K562 (cell line): Measurements from ENCODE around the gene DNM1. TPM values are rescaled to one million over a fixed set of nuclear protein-coding genes. Genes with fewer than 3 reads are reported as not detected.
A peak's percentile ranks its signal among the peaks of the same experiment; 100 is the strongest.

Experiments
- BRD9 ChIP-seq: fragments of 450-650 bp; IDR thresholded peaks from 2 replicates; pipeline ENCODE4 v1.6.1; 2018; ENCODE audit warnings: low read depth; ENCODE audit not compliant: partially characterized antibody
- CAMTA2 ChIP-seq: fragments of 250-450 bp; sonication (Bioruptor Pico); conservative IDR thresholded peaks from 2 replicates; pipeline ENCODE4 v1.5.1; 2022
- FOXP1 ChIP-seq: sonication (generic); formaldehyde crosslinking; IDR thresholded peaks from 2 replicates; pipeline ENCODE4 v1.8.0; 2022; ENCODE audit warnings: mild to moderate bottlenecking, missing genetic modification reagents
- KDM5B ChIP-seq: fragments of 200-600 bp; sonication (generic); IDR thresholded peaks from 2 replicates; pipeline ENCODE4 v1.6.1; 2012; ENCODE audit warnings: low read depth, mild to moderate bottlenecking, moderate library complexity, low read length, control low read depth, inconsistent platforms; ENCODE audit not compliant: insufficient replicate concordance
- KLF1 ChIP-seq: fragments of 450-650 bp; IDR thresholded peaks from 2 replicates; pipeline ENCODE4 v1.6.1; 2016; ENCODE audit warnings: missing genetic modification characterization, missing compliant biosample characterization
- MCM7 ChIP-seq, 2 experiments: fragments of 450-650 bp; IDR thresholded peaks; 2 replicates each; pipeline ENCODE4 v1.6.1; 2016 to 2018
- POLR2AphosphoS2 ChIP-seq: IDR thresholded peaks from 2 replicates; pipeline ENCODE4 v1.6.1; 2012; ENCODE audit warnings: low read length, improper control_type of control experiment
- POU5F1 ChIP-seq: fragments of 150-350 bp; IDR thresholded peaks from 2 replicates; pipeline ENCODE4 v1.6.1; 2014; ENCODE audit warnings: borderline replicate concordance, low read length, low read depth, mild to moderate bottlenecking; ENCODE audit not compliant: partially characterized antibody
- SAFB ChIP-seq: fragments of 200-400 bp; formaldehyde crosslinking; IDR thresholded peaks from 2 replicates; pipeline ENCODE4 v1.6.1; 2017; ENCODE audit warnings: low read depth, low read length, borderline replicate concordance
- THAP12 ChIP-seq: fragments of 250-450 bp; sonication (Bioruptor Pico); IDR thresholded peaks from 2 replicates; pipeline ENCODE4 v1.9.0; 2021; ENCODE audit warnings: mild to moderate bottlenecking, inconsistent platforms
- XRCC3 ChIP-seq: fragments of 450-650 bp; IDR thresholded peaks from 2 replicates; pipeline ENCODE4 v1.6.1; 2017; ENCODE audit warnings: mild to moderate bottlenecking, moderate library complexity
- ZNF318 ChIP-seq, 2 experiments: fragments of 450-650 bp; IDR thresholded peaks; 2 replicates each; pipeline ENCODE4 v1.6.1; 2016; ENCODE audit warnings: mild to moderate bottlenecking in 2 of 2, borderline replicate concordance in 1 of 2, low read depth in 1 of 2, moderate library complexity in 1 of 2
- ZNF512 ChIP-seq: IDR thresholded peaks from 2 replicates; pipeline ENCODE4 v1.6.1; 2016; ENCODE audit warnings: missing genetic modification characterization, missing compliant biosample characterization
- ZNF639 ChIP-seq, 2 experiments: fragments of 200-800 bp in 1 of 2; sonication (Bioruptor generic) in 1 of 2; sonication (generic) in 1 of 2; formaldehyde crosslinking in 1 of 2; IDR thresholded peaks in 1 of 2; conservative IDR thresholded peaks in 1 of 2; 2 replicates each; pipeline versions ENCODE4 v1.5.0 to v1.6.1; 2016 to 2020; ENCODE audit warnings: missing compliant biosample characterization in 1 of 2, missing genetic modification characterization in 1 of 2, missing genetic modification reagents in 1 of 2
- polyA plus RNA-seq, 8 experiments: library from polyadenylated mRNA; depleted of rRNA in 4 of 8; stranded (reverse) in 5 of 8; unstranded in 3 of 8; fragments of >200 nt; fragmentation: Nextera tagmentation in 2 of 8; fragmentation: Illumina TruSeq in 1 of 8; extraction: Ambion mirVana in 2 of 8; extraction: Trizol in 1 of 8; gene quantifications; 2 replicates each; pipeline versions ENCODE4 v1.2.1 to v1.2.3, GENCODE V29; 2011 to 2014; ENCODE audit warnings: inconsistent platforms in 1 of 8, missing spikeins in 1 of 8
- total RNA-seq, 7 experiments: library from RNA; depleted of rRNA in 6 of 7; stranded (reverse); fragments of >200 nt in 6 of 7; fragmentation: Illumina TruSeq in 2 of 7; extraction: Trizol in 2 of 7; gene quantifications; 2 replicates each; pipeline versions ENCODE4 v1.2.1 to v1.2.3, GENCODE V29; 2011 to 2021; ENCODE audit warnings: low replicate concordance in 1 of 7

The DNM1 gene
- total and polyA plus RNA-seq, 9 of the 15 experiments (the other 6 are each of a cell fraction or from before 2014, with no cell fraction given) = 0.39 to 23.1 (median 9.1) TPM

- TF ChIP-seq THAP12 (CRISPR knock-in tag) (no peak), XRCC3 (no peak), ZNF639 (CRISPR knock-in tag; conservative IDR thresholded peaks at IDR 0.05 in 1 of 2, IDR thresholded peaks at IDR 0.05 in 1 of 2) (no peak), ZNF512 (no peak), FOXP1 (no peak), MCM7 (IDR thresholded peaks at IDR 0.05) (no peak), KDM5B (peak; percentile 3), KLF1 (tag) (no peak), ZNF318 (IDR thresholded peaks at IDR 0.05; ENCODE audit: borderline replicate concordance in 1 of 2, low read depth in 1 of 2) (no peak), SAFB (no peak), POLR2AphosphoS2 (no peak; the same call in 1 of the 2 replicates), CAMTA2 (CRISPR knock-in tag) (no peak), POU5F1 (no peak), BRD9 (no peak)
These were observed 38.8 kb upstream of the DNM1 start (continued) for GRCh38 chr9:128164307-128164885.
